DMS153 (cell line): Measurements from ENCODE around the gene MTTP.

Source experiments
- DNase-seq: peaks from one replicate; lab custom pipeline; 2025; lab: John Stamatoyannopoulos, UW

MTTP gene

DNA sequence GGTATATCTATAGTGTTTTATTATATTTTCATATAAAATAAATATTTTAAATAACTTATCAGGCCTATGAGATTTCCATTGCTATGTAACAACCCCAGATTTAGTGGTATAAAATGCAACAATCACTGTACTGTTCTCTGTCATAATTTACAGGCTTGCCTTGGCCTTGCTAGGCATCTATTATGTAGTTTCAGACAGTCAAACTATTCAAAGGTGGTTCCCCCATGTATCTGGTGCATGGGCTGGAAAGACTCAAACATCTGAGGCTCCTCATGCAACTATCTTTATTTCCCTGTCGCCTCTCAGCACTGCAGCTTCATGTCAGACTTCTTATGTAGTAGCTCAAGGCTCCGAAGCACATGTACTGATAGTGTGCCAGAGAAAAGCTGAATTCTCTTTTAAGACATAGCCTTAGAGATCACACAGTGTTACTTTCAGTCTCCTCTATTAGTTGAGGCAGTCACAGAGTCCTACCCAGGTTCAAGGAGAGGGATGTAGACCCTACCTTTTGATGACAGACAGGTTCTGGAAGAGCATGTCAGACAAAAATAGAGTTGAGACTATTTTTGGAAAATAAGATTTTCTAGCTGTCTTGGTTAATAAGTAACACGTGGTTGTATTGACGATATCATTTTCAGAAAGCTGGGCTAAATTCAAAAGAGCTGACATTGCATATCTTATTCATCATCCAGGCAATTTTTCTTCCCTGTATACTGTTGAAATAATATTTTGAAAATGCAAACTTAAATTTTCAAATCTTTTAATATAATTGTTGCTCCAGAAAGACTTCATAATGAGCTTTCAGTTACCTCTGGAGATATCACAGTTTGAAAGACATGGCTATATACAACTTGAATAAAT, 19.4 kb downstream of the MTTP start:
- no peak for DNase-seq

DNA sequence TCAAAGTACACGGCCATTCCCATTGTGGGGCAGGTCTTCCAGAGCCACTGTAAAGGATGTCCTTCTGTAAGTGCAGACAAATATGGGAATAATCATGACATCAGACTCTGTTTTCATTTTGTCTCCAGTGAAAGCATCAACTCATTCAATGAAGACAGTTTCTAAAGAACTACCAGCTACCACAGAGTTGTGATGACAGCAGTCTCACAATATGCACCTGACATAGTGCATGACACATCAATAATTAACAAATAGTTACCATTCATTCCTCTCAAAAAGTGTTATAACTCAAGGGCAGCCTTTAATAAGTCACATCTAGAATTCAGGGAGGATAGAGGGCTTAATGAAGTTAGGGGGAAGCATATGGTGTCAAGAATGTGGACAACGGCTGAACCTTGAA, 20.2 kb downstream of the MTTP start:
- DNase-seq: no peak

DNA sequence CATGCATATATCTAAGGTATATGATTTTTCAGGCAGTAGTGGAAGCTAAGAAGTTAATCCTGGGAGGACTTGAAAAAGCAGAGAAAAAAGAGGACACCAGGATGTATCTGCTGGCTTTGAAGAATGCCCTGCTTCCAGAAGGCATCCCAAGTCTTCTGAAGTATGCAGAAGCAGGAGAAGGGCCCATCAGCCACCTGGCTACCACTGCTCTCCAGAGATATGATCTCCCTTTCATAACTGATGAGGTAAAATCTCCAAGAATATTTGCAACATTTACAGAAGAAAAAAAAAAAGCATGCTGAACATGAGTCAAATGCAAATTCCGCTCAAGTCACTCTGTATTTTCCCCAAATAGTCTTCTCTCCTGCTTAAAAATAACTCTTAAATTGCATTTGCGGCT, 32.1 kb downstream of the MTTP start:
- no peak for DNase-seq

DNA sequence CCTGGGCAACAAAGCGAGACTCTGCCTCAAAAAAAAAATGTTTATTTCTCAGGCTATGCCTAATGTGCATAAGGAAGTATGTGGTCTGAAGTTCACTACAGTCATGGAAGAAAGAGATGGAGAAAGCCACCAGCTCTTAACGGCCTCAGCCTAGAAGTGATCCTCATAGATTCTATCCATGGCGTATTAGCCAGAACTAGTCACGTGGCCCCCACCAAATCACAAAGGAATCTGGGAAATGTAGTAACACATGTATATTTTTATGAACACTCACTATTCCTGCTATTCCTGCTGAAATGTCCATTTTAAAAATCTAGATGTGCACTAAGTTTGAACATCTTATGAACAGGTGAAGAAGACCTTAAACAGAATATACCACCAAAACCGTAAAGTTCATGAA, 33.8 kb downstream of the MTTP start:
- DNase-seq: no peak

DNA sequence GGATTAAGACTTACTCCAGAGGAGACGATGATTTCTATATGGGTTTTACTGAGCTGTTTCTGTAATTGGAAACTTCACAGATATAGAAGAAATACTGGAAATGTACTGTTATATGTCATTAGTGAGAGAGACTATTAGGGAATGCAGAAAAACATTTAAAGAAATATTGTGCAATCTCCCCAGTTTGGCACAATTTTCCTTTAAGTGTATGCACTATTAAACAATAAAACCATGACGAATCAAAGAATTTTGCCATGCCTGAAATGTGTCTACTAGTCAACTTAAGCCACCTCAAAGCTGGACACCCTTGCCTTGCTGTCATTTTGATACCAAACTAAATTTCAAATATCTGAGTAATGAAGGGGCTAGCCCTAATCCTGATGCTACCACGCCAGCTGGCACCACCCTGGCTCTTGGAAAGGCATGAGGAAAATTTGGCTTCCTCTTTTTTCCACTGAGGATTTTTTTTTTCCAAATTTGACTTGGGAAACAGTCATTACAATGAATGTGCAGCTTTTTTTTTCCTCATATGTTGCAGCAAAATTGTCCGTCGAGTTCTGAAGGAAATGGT, 36.1 kb downstream of the MTTP start:
- no peak for DNase-seq

DNA sequence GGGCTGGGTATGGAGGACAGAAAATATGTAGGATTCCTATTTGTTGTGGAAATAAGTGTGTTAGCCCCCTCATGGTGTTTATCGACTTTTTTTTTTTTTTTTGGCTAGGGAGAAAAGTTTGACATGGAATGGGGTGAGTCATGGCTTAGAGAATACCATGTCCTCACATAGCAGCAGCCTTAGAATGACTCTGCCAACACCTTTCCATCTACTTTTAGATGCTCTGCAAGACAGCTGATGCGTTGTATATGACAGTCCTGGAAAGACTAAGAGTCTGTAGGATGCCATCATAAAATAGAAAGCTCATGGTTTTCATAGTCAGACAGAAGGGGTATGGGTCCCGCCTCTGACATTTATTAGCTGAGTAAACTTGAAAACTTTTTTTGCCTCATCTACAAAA, 37.7 kb downstream of the MTTP start:
- no peak for DNase-seq

DNA sequence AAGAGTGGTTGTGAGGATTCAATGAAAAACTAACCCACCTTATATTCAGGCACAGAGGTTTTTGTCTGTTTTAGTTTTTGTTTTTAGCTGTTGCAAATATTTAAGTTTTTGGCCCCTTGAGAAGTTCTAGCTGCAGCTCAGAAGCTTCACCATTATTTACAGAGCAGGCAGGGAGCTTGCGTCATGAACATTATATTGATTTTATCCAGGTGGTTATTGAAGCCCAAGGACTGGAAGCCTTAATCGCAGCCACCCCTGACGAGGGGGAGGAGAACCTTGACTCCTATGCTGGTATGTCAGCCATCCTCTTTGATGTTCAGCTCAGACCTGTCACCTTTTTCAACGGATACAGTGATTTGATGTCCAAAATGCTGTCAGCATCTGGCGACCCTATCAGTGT, 38.1 kb downstream of the MTTP start:
- no peak for DNase-seq

DNA sequence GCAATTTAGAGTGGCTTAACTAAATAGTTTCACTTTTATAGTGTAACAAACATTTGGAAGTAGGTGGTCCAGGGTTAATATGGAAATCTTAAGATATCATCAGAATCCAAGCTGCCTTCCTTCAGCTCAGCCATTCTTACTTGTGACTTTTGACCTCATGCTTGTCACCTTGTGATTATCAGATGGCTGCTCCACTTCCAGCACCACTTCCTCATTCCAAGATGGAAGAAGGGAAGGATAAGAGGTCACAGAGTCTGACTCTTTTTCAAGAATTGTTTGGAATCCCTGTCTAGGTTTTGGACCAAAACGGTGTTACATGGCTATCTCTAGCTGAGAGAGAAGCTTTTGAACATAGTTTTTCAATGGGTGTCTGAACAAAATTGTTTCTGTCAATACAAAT, 39.9 kb downstream of the MTTP start:
- DNase-seq: no peak

DNA sequence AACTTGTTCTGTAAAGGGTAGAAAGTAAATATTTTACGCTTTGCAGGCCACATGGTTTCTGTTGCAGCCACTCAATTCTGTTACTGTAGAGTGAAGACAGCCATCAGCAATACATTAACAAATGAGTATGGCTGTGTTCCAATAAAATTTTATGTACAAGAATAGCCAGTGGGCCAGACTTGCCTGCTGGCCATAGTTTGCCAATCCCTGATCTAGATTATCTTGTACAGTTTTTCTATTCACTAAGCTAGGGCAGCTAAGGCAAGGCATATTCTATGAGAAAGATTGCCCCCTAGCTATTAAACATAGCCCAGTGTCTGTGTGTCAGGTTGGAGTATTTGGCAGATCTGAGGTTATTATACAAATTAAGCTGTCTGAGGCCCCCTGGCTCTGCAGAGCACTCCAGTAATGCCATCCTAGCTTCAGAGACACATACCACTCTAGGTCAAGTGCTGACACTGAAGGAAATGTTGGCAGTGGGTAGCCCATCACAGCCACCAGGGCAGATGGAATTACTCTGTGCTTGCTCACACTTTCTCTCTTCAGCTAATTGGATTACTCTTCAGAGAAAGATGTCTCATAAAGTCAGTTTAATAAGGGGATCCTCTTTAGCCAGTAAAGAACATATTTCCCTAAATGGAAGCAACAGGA, 40.7 kb downstream of the MTTP start:
- DNase-seq: no peak

DNA sequence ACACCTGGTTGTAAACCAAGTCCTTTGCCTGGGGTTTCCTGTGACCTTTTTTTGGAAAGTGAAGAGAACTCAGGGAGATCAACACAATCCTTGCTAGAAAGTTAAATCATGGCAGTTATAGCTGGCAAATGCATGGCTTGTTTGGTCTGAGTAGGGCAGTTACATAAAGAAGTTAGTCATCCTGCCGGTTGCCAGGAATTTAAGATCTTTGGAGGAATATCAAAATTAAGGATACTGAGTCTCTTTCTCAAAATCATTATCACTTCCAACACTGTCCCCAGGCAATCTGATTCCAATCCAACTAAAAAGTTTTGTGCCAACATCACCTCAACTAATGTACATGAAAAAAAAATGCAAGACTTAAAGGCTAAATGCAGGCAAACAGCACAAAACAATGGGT, 42.8 kb downstream of the MTTP start:
- DNase-seq: no peak

DNA sequence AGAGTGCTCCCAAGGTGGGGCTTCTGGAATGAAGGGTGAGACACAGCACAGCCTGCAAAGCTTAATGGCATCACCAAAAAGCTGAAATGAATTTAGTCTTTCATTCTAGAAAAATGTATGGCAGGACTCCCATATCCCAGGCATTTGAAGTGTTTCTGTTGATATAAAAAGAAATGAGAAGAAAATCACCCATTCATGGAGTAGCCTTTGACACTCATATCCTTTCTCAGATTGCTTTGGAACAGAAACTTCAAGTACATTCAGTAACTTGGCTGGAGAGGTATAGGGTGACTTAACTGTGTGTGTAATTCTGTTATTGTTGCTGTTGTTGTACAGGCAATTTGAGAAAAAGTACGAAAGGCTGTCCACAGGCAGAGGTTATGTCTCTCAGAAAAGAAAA, 47.7 kb downstream of the MTTP start:
- DNase-seq: no peak

DNA sequence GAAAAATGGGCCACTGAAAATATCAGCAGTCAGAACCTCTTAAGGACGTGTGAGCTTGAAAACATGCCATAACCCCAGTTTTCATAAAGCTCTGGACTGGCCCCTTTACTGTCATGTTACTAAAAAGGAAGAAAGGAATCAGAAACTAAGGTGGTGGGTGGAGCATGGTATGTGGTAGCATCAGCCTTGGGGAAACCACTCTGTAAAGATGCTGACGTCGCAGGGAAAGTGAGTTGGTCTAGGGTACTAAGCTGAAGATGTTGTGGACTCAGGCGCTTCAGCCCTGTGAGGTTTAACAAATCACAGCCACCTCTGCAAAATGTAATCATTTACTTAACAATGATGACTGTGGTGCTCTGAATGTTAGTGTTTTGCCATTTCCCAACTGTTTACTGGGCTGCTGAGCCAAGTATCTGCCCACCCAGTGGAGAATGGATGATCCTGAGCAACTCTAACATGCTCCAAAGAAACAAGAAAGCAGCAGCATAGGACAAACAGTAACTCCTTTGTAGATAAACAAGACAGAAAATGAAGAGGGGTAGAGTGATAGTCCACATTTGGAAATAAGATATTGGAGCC, 49.6 kb downstream of the MTTP start:
- no peak for DNase-seq

DNA sequence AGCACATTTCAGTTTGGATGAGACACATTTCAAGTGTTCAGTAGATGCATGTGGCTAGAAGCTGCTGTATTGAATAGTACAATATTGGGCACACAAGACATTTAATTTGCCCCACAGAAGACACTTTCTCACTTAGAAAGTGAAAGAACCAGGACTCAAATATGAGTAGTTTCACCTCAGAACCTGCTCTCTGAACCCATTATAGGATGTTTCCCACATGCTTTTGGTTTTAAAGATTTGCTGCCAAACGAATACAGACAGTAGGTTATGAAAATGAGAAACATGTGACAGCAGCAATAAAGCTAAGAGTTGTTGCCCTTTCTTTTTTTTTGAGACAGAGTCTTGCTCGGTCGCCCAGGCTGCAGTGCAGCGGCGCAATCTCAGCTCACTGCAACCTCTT, 50.7 kb downstream of the MTTP start:
- DNase-seq: no peak

DNA sequence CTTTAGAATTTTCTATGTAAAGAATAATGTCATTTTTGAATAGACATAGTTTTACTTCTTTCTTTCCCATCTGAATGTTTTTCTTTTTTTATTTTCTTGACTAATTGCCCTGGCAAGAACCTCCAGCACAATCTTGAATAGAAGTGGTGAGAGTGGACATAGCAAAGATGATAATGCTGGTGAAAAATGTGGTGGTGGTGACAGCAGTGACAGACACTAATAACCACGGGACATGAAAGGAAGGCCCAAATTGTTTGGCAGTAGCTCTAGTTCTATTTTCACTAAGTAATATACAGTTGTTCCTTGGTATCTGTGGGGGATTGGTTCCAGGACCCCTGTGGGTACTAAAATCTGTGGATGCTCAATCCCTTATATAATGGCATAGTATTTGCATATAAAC, 53.4 kb downstream of the MTTP start:
- DNase-seq: no peak

DNA sequence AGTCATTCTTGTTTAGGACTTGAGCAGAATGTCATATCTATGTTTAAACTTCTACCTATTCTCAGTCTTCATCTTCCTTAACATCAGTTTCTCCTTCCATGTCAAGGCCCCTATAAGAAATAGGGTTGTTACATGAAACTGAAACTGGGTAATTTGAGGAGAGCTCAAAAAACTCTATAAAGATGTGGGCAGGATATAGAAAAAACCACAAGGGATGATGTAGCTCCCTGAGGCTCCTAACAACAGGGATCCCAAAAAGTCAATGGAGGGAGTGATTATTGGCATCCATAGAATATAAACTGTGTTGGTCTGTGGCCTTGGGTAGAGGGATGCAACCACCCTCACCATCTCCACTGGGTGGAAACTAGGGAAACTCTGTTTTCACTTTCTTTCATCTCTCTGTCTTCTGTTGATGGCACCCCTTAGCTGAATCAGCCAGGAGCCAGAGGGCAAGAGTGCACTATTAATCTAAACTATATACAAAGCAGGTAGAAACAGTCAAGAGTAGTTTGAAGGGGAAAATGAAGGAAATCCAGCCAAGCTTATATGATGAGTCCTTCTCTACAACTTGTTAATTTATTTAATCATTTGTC, 55.4 kb downstream of the MTTP start:
- no peak for DNase-seq

DNA sequence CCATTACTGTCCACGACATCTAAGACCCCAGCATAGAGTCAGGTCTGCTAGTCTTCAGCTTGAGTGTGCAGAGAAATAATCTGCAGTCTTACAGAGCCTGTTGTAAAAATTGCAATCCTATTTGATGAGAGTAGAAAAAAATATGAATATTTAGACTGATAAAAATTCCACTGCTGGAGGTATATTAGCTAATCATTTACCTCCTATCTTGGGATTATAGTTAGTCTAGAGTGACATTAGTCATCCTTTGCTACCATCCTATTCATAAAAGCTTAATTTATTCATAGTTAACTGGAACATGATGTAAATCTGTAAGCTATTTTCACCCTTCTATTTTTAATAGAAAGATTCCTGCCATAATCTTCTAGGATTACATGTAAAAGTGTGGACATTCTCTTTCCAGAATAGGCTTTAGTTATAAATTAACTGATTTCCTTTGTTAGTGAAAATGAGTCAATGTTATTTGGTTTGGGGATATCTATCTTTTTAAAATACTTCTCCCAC, 56.3 kb downstream of the MTTP start:
- DNase-seq: no peak

DNA sequence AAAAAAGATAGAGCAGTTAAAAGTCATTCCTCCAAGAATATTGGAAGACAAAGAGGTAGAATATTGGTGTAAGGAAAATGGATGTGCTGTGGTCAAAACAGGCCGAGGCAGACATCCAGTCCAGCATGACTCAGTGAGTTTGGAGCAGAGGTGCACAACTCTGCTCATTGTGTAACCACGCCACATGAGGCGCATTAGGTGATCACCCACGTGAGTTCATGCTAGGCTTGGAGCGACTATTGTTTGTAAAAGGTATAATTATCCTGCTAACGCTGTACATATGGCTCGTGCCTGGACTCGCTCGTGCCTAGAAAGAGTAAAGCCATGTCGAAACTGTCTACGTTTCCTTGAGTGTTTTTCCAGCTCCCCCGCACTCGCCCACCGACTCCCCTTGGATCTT, 59.1 kb downstream of the MTTP start:
- peak; percentile 75 for DNase-seq

DNA sequence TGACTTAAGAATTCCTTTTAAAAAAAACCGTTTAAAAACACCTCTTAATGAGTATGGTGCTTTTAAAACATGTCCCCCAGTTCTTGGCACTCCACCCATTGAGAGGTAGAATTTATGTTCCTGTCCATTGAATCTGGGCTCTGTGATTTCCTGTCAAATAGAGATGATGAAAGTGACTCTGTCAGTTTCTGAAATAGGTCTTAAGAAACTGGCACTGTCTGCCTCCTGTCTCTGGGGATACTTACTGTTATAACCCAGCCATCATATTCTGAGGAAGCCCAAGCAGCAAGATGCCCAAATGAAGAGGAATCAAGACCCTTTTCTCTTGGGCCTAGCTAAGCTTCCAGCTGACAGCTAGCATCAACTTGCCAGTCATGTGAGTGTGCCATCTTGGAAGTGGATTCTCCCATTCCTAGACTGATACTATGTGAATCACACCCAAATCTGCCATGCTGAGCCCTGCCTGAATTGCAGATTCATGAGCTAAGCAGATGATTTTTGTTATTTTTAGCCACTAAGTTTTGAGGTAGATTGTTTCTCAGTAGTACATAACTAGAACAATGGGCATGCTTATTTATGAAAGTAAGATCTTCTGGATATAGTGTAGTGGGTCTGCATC, 60.2 kb downstream of the MTTP start:
- DNase-seq: no peak

DNA sequence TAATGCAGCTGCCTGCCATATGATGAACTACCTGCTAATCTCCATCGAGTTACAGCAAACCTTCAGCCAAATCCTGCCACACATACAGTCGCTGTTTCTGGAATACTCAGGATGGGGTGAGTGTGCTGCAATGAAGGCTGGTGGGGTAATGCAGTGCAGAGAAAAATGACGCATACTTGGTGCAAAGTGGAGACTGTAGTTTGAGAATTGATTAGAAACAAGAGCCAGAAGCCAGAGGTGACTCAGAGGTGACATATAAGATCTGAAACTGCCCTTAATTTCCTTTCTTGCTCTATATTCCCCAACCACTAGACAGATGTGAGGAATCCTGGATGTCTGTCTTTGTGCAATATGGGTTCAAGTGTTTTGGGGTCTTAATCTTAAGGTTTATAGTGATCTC, 61.0 kb downstream of the MTTP start:
- no peak for DNase-seq

DNA sequence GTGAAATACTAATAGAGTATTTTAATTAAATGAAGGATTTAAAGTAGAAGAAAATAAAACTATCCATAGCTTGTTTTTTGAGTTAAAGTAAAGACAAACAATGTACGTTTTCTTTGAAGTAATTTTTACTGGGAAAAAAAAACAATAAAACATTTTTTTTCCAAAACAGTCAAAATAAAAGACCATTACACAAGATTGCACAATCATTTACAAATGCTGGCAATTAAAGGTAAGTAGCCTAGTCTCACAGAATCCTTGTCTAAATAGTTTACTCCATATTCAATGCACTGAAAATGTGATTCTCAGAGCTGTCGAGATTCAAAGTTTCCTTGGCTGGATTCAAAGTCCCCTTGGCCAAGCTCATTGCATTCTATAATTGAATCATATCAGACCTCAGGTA, 61.8 kb downstream of the MTTP start:
- no peak for DNase-seq

DNA sequence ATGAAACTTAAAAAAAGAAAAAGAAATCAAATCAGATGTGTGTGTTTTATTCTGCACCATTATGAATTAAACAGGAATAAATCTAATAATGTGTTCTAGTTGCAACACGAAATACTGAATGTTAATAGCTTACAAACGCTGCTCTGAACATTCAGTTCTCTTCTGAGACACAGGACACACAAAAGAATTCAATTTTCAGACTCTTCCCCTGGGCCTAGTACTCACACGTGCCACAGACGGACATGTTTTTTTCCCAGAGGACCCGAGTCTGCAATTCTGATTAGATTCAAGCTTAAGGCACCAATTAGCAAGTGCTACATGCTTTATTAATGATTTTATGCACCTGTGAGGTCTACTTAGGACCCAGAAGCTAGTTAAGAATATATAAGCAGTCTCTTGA, 62.5 kb downstream of the MTTP start:
- DNase-seq: no peak

DNA sequence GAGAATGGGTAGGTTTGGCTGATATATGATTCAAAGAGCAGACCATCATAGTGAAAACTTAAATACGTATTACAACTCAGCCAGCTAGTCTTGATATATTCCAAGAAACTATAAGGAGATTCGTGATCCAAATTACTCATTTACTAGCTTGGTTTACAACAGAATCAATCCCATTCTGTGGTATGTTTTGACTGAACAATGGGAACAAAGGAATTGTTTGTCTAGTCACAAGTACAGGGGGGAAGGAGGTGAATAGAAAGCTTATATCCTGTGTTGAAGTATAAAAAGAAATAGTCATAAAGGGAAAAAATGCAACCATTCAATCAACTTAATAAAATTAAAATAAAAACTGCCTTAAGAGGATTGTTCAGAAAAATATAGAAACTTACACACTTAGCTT, 66.1 kb downstream of the MTTP start:
- DNase-seq: peak; percentile 18
